Neural cell (in vitro differentiated cells): ENCODE results near the gene DCDC1. TPM values are rescaled to one million over a fixed set of nuclear protein-coding genes. Genes with fewer than 3 reads are reported as not detected.
"Not testable (repeated sequence)": the region's sequence is repeated elsewhere in the genome, so short reads cannot be mapped to it uniquely, and the experiment has no call there.

ENCODE experiments used
- H2AFZ ChIP-seq: fragments of 200-600, 300-800 bp; sonication (generic), shearing (Covaris generic); 2 replicates; pipeline ENCODE4 v1.6.0; 2014; ENCODE audit warnings: low read depth, mild to moderate bottlenecking, antibody characterized with exemption, low read length, moderate library complexity
- H3F3A ChIP-seq: fragments of 200-600 bp; shearing (Covaris generic); 2 replicates; pipeline ENCODE4 v1.6.1; 2016; ENCODE audit warnings: mild to moderate bottlenecking, moderate library complexity, mixed read lengths, antibody characterized with exemption, low read length; ENCODE audit not compliant: insufficient read depth, poor library complexity, severe bottlenecking
- H3K27ac ChIP-seq: fragments of 200-600, 300-800 bp; sonication (generic), shearing (Covaris generic); 2 replicates; pipeline ENCODE4 v1.5.1; 2014; ENCODE audit warnings: mild to moderate bottlenecking, low read length, moderate library complexity
- H3K27me3 ChIP-seq: fragments of 300-800, 200-600 bp; sonication (generic), shearing (Covaris generic); 2 replicates; pipeline ENCODE4 v1.6.0; 2014; ENCODE audit warnings: mild to moderate bottlenecking, low read depth, low read length, moderate library complexity; ENCODE audit not compliant: insufficient read depth
- H3K36me3 ChIP-seq: fragments of 300-800, 200-600 bp; sonication (generic), shearing (Covaris generic); 2 replicates; pipeline ENCODE4 v1.5.1; 2014; ENCODE audit warnings: mild to moderate bottlenecking, antibody characterized with exemption, low read length, moderate library complexity; ENCODE audit not compliant: insufficient read depth
- H3K4me2 ChIP-seq: fragments of 300-800, 200-600 bp; sonication (generic), shearing (Covaris generic); 2 replicates; pipeline ENCODE4 v1.6.0; 2014; ENCODE audit warnings: mild to moderate bottlenecking, low read length
- H3K4me3 ChIP-seq: fragments of 300-800, 200-600 bp; sonication (generic), shearing (Covaris generic); 2 replicates; pipeline ENCODE4 v1.5.1; 2014; ENCODE audit warnings: mild to moderate bottlenecking, low read length, moderate library complexity
- H3K79me2 ChIP-seq: fragments of 200-600 bp; shearing (Covaris generic); replicated peaks from 2 replicates; pipeline ENCODE4 v1.6.0; 2014; ENCODE audit warnings: mild to moderate bottlenecking, low read length, moderate library complexity; ENCODE audit not compliant: insufficient read depth
- H3K9ac ChIP-seq: fragments of 300-800, 200-600 bp; sonication (generic), shearing (Covaris generic); 2 replicates; pipeline ENCODE4 v1.6.1; 2016; ENCODE audit warnings: mild to moderate bottlenecking, low read length, mixed read lengths
- H3K9me2 ChIP-seq: fragments of 200-600 bp; shearing (Covaris generic); 2 replicates; pipeline ENCODE4 v1.6.1; 2016; ENCODE audit warnings: mild to moderate bottlenecking, low read length, mixed read lengths; ENCODE audit not compliant: insufficient read depth
- H3K9me3 ChIP-seq: fragments of 200-600, 300-800 bp; sonication (generic), shearing (Covaris generic); 2 replicates; pipeline ENCODE4 v1.6.1; 2016; ENCODE audit warnings: mild to moderate bottlenecking, mixed run types, low read length, moderate library complexity, mixed read lengths
- H4K20me1 ChIP-seq: fragments of 200-600 bp; shearing (Covaris generic); 2 replicates; pipeline ENCODE4 v1.6.1; 2016; ENCODE audit warnings: mild to moderate bottlenecking, mixed run types; ENCODE audit not compliant: insufficient read depth
- CTCF ChIP-seq: fragments of 450-650 bp; IDR thresholded peaks from 2 replicates; pipeline ENCODE4 v1.5.1; 2014; ENCODE audit warnings: antibody characterized with exemption, mild to moderate bottlenecking, moderate library complexity; ENCODE audit not compliant: poor library complexity, severe bottlenecking
- EP300 ChIP-seq: fragments of 450-650 bp; conservative IDR thresholded peaks from 2 replicates; pipeline ENCODE4 v1.6.1; 2014; ENCODE audit warnings: antibody characterized with exemption, mild to moderate bottlenecking, moderate library complexity; ENCODE audit not compliant: poor library complexity, severe bottlenecking
- EZH2 ChIP-seq: fragments of 200-600, 300-800 bp; shearing (Covaris generic), sonication (generic); IDR thresholded peaks from 2 replicates; pipeline ENCODE4 v1.6.1; 2014; ENCODE audit warnings: antibody characterized with exemption, low read length, borderline replicate concordance, mild to moderate bottlenecking; ENCODE audit not compliant: insufficient read depth, poor library complexity, severe bottlenecking
- MXI1 ChIP-seq: fragments of 450-650 bp; conservative IDR thresholded peaks from 2 replicates; pipeline ENCODE4 v1.6.1; 2014; ENCODE audit warnings: antibody characterized with exemption, mild to moderate bottlenecking; ENCODE audit not compliant: poor library complexity, severe bottlenecking
- POLR2AphosphoS5 ChIP-seq: IDR thresholded peaks from 2 replicates; pipeline ENCODE4 v1.6.1; 2012
- RAD21 ChIP-seq: fragments of 450-650 bp; conservative IDR thresholded peaks from 2 replicates; pipeline ENCODE4 v1.6.1; 2014; ENCODE audit warnings: antibody characterized with exemption, mild to moderate bottlenecking, moderate library complexity
- REST ChIP-seq: IDR thresholded peaks from 2 replicates; pipeline ENCODE4 v1.6.1; 2012; ENCODE audit warnings: borderline replicate concordance
- SMC3 ChIP-seq: fragments of 450-650 bp; conservative IDR thresholded peaks from 2 replicates; pipeline ENCODE4 v1.6.1; 2014; ENCODE audit warnings: antibody characterized with exemption, mild to moderate bottlenecking, moderate library complexity; ENCODE audit not compliant: poor library complexity
- TAF1 ChIP-seq: IDR thresholded peaks from 2 replicates; pipeline ENCODE4 v1.6.1; 2012; ENCODE audit warnings: low read depth
- polyA plus RNA-seq: library from polyadenylated mRNA; depleted of rRNA; stranded (reverse); fragments of >200 nt; gene quantifications from 2 replicates; pipeline ENCODE4 v1.2.3, GENCODE V29; 2014

The DCDC1 gene
- polyA plus RNA-seq, 1 donor from 2014 or later = 5.0 TPM

GRCh38 chr11:31325160-31325559, 44.4 kb downstream of the DCDC1 start:
- Histone ChIP-seq H3K9ac (no peak overlapping the region), H3K9me2 (no peaks in the 10 kb centered on the region), H2AFZ (no peak overlapping the region), H3K4me2 (no peak overlapping the region), H4K20me1 (no peaks in the 10 kb centered on the region), H3K9me3 (no peaks in the 10 kb centered on the region), H3K4me3 (no peak overlapping the region), H3F3A (peaks cover 4% of the 10 kb centered on the region), H3K27me3 (no peaks in the 10 kb centered on the region), H3K36me3 (no peaks in the 10 kb centered on the region), H3K27ac (no peak overlapping the region), H3K79me2 (no peaks in the 10 kb centered on the region)
- no peak for TF ChIP-seq POLR2AphosphoS5
- no peak for TF ChIP-seq REST
- TF ChIP-seq EP300 = no peak
- TF ChIP-seq MXI1 = no peak
- TF ChIP-seq EZH2 = no peak
- TF ChIP-seq RAD21 = no peak
- TF ChIP-seq TAF1 = no peak
- TF ChIP-seq CTCF = no peak
- no peak for TF ChIP-seq SMC3

- Histone ChIP-seq H3K4me2 (no peak overlapping the region), H4K20me1 (no peaks in the 10 kb centered on the region), H3K9me2 (no peaks in the 10 kb centered on the region), H2AFZ (no peak overlapping the region), H3K27ac (peak overlapping the region; percentile 41), H3K27me3 (no peaks in the 10 kb centered on the region), H3K9ac (no peak overlapping the region), H3K4me3 (no peak overlapping the region), H3K9me3 (no peaks in the 10 kb centered on the region), H3K79me2 (no peaks in the 10 kb centered on the region), H3K36me3 (no peaks in the 10 kb centered on the region), H3F3A (peaks cover 4% of the 10 kb centered on the region)
- TF ChIP-seq POLR2AphosphoS5 (peak; percentile 79), EP300 (peak; percentile 98), EZH2 (no peak), REST (peak; percentile 80)
Measured at GRCh38 chr11:31323145-31323544, 46.4 kb downstream of the DCDC1 start.

- not testable (repeated sequence) for H3K9me3 ChIP-seq, H3K27me3 ChIP-seq, H2AFZ ChIP-seq, H4K20me1 ChIP-seq, H3K36me3 ChIP-seq, H3K27ac ChIP-seq, H3K9me2 ChIP-seq, H3K9ac ChIP-seq, H3K79me2 ChIP-seq, H3F3A ChIP-seq, H3K4me3 ChIP-seq, H3K4me2 ChIP-seq
Measured at GRCh38 chr11:31321494-31321893, 48.0 kb downstream of the DCDC1 start.
